Activated naive CD4-positive, alpha-beta T cell treated with anti-CD3 and anti-CD28 coated beads, Interleukin-2, amount 10 ng/mL, durations not matched to agents 7 days and 5 days (primary cell): ENCODE measurements around the gene ZDHHC14.
"Not testable (repeated sequence)": the region's sequence is repeated elsewhere in the genome, so short reads cannot be mapped to it uniquely, and the experiment has no call there.

Experiments
- CTCF ChIA-PET: fragments of 350-600 bp; sonication (Branson Sonifier 250); formaldehyde crosslinking; loops from one replicate; lab custom pipeline; 2021; ENCODE audit warnings: antibody characterized with exemption; lab: Charles Lee
- DNase-seq: peaks from one replicate; pipeline ENCODE4 v3.0.0-alpha.2; 2020
- H3K27ac Mint-ChIP-seq: one replicate; pipeline ENCODE4 v1.8.0; 2021; ENCODE audit warnings: mild to moderate bottlenecking, moderate library complexity, mixed read lengths
- H3K27me3 Mint-ChIP-seq: one replicate; pipeline ENCODE4 v1.8.0; 2021; ENCODE audit warnings: mild to moderate bottlenecking, mixed read lengths
- H3K36me3 Mint-ChIP-seq: one replicate; pipeline ENCODE4 v1.8.0; 2021; ENCODE audit warnings: mixed read lengths
- H3K4me1 Mint-ChIP-seq: one replicate; pipeline ENCODE4 v1.8.0; 2021; ENCODE audit warnings: mixed read lengths
- H3K4me3 Mint-ChIP-seq: one replicate; pipeline ENCODE4 v1.8.0; 2021; ENCODE audit warnings: mild to moderate bottlenecking, moderate library complexity, mixed read lengths
- H3K9me3 Mint-ChIP-seq: one replicate; pipeline ENCODE4 v1.8.0; 2021; ENCODE audit warnings: mixed read lengths

ZDHHC14 gene

GRCh38 chr6:157368359-157369049 is 12.5 kb upstream of the ZDHHC14 start:
- Mint-ChIP-seq H3K4me1 (peaks cover 19% of the 10 kb centered on the region), H3K27me3 (peaks cover 62% of the 10 kb centered on the region), H3K27ac (no peak overlapping the region), H3K36me3 (no peaks in the 10 kb centered on the region), H3K9me3 (no peaks in the 10 kb centered on the region), H3K4me3 (no peak overlapping the region)
- DNase-seq = no peak
- CTCF ChIA-PET = interaction anchor here (1.6 kb wide), 1 partner anchor 11 kb away, joined by 6 read pairs; no protein-coding TSS in a partner anchor

GRCh38 chr6:157370755-157371154 is 10.2 kb upstream of the ZDHHC14 start:
- Mint-ChIP-seq H3K36me3 (no peaks in the 10 kb centered on the region), H3K4me1 (peaks cover 19% of the 10 kb centered on the region), H3K4me3 (no peak overlapping the region), H3K9me3 (no peaks in the 10 kb centered on the region), H3K27ac (no peak overlapping the region), H3K27me3 (peaks cover 57% of the 10 kb centered on the region)
- CTCF ChIA-PET = no interaction called here
- no peak for DNase-seq

- no peak for DNase-seq
- Mint-ChIP-seq H3K27me3 (peaks cover 57% of the 10 kb centered on the region), H3K27ac (no peak overlapping the region)
Measured at GRCh38 chr6:157372501-157373280, 8.3 kb upstream of the ZDHHC14 start.

DNA sequence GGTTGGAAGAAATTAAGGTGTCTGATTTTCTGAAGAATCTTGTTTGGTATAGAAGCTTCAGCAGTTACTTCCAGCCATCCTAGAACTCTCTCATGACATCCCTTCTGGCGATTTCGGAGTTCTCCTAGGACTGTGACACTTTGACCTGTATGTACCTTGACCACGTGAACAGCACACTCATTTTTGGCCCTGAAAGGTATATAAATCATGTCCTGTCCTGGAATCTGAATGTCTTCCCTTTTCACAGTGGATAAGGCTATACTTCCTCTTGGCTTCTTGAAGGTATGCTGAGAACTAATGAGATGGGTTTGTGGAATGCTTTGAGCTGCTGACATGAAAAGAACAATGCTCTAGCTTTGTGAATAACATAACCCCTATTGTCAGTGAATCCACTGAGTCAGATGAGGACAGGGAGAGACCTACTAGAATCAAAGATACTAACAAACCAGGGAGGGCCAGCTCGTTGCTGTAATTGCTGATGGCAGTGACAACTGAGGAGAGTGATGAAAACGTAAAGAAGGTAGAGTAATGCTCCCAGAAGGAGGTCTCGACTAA is 6.0 kb upstream of the ZDHHC14 start:
- CTCF ChIA-PET = interaction anchor here (0.9 kb wide), 1 partner anchor 40 kb away, joined by 3 read pairs; no protein-coding TSS in a partner anchor
- DNase-seq = no peak
- H3K9me3 Mint-ChIP-seq = no peaks in the 10 kb centered on the region
- peaks cover 47% of the 10 kb centered on the region for H3K27me3 Mint-ChIP-seq
- peaks cover 11% of the 10 kb centered on the region for H3K4me1 Mint-ChIP-seq
- H3K27ac Mint-ChIP-seq = no peak overlapping the region
- no peak overlapping the region for H3K4me3 Mint-ChIP-seq
- no peaks in the 10 kb centered on the region for H3K36me3 Mint-ChIP-seq

More at GRCh38 chr6:157372501-157373280, 8.3 kb upstream of the ZDHHC14 start:
- no peak overlapping the region for H3K4me3 Mint-ChIP-seq
- H3K9me3 Mint-ChIP-seq = no peaks in the 10 kb centered on the region
- H3K36me3 Mint-ChIP-seq = no peaks in the 10 kb centered on the region
- CTCF ChIA-PET = interaction anchor here (1.1 kb wide), 1 partner anchor 12 kb away, joined by 3 read pairs; no protein-coding TSS in a partner anchor
- peaks cover 19% of the 10 kb centered on the region for H3K4me1 Mint-ChIP-seq

- CTCF ChIA-PET = no interaction called here
Measured at GRCh38 chr6:157376241-157376640, 4.7 kb upstream of the ZDHHC14 start.

DNA sequence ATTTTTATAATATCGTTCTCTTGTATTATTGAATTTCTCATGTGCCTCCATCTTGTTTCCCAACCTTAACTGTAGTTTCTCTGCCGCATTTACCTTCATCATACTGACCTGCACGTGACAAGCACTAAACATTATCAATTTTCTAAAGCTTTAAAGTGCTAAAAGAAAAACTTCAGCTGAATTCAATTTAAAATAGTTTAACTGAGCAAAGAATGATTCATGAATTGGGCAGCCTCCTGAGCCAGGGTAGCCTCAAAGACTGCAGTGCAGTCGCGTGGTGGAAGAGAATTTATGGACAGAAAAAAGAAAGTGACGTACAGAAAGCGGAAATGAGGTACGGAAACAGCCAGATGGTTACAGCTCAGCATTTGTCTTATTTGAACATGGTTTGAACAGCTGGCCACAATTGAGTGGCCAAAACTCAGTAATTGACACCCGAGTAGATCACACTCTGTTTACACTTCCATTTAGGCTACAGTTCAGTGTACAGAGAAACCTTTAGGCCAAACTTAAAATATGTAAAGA is 4.2 kb upstream of the ZDHHC14 start:
- DNase-seq = no peak
- H3K4me1 Mint-ChIP-seq = peaks cover 9% of the 10 kb centered on the region
- peaks cover 36% of the 10 kb centered on the region for H3K27me3 Mint-ChIP-seq
- CTCF ChIA-PET = no interaction called here
- H3K4me3 Mint-ChIP-seq = no peak overlapping the region
- H3K36me3 Mint-ChIP-seq = no peaks in the 10 kb centered on the region
- H3K9me3 Mint-ChIP-seq = no peaks in the 10 kb centered on the region
- H3K27ac Mint-ChIP-seq = no peak overlapping the region

More at GRCh38 chr6:157376241-157376640, 4.7 kb upstream of the ZDHHC14 start:
- no peaks in the 10 kb centered on the region for H3K36me3 Mint-ChIP-seq
- no peak overlapping the region for H3K27ac Mint-ChIP-seq
- peaks cover 9% of the 10 kb centered on the region for H3K4me1 Mint-ChIP-seq
- no peaks in the 10 kb centered on the region for H3K9me3 Mint-ChIP-seq
- peaks cover 36% of the 10 kb centered on the region for H3K27me3 Mint-ChIP-seq
- no peak overlapping the region for H3K4me3 Mint-ChIP-seq
- DNase-seq = no peak

DNA sequence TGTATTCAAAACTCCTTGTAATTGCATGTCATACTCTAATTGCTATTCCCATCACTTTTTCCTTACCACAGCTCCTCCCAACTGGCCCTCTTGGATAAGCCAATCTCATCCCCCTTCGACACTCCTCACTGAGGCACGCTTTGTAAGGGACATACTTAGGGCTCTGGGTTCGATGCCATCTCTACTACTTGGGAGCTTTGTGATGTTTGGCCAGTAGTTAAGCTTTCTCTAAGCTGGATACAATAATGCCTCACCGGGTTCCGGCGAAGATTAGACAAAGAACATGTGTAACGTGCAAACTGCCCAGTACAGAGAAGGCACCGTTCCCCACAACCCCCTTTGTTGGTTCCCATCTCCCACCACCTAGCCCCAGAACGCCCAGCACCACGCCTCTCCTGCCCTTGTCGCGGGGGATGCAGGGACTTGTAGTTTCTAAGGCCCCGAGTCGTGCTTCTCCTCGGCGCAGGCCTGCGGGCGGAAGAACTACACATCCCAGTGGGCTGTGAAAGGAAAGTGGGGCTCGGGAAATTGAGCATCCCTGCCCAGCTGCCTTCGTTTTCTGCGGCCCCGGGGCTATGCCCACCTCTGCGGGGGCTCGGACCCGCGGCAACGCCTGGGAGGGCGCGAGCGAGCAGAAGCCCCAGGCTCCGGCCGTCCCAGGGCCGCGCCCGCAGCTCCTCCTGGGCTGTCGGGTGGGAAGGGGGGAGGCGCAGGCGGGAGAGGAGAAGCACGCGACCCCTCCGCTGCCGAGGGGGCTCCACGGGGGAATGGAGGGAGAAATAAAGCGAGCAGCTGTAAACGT is 1.1 kb upstream of the ZDHHC14 start:
- H3K27me3 Mint-ChIP-seq = peaks cover 40% of the 10 kb centered on the region

DNA sequence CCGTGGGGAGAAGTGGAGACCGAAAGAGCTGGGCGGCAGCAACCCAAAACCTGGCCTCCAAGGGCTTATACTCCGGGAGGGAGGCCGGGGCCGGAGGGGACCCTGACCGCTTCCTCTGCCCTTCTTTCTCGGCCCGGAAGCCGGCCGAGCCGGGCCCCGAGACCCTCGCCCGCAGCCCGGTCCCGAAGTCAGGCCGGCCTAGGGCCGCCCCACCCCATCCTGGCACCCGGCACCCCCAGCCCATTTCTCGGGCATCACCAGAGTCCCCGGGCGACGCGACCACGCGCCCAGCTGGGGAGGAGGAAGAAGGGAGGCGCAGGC is 572 bp upstream of the ZDHHC14 start:
- peaks cover 40% of the 10 kb centered on the region for H3K27me3 Mint-ChIP-seq
- H3K36me3 Mint-ChIP-seq = peaks cover 2% of the 10 kb centered on the region
- CTCF ChIA-PET = interaction anchor here (0.9 to 2.0 kb wide), 3 partner anchors 11 to 57 kb away, joined by 3 to 6 read pairs (median 4); partner anchors contain the start of gene TMEM242
- peaks cover 21% of the 10 kb centered on the region for H3K4me1 Mint-ChIP-seq
- H3K27ac Mint-ChIP-seq = peak overlapping the region; percentile 84
- H3K9me3 Mint-ChIP-seq = no peaks in the 10 kb centered on the region
- no peak for DNase-seq
- peak overlapping the region; percentile 79 for H3K4me3 Mint-ChIP-seq

More for the DNA sequence above, 1.1 kb upstream of the ZDHHC14 start:
- CTCF ChIA-PET = interaction anchor here (0.9 to 2.0 kb wide), 3 partner anchors 11 to 57 kb away, joined by 3 to 6 read pairs (median 4); partner anchors contain the start of gene TMEM242
- H3K9me3 Mint-ChIP-seq = no peaks in the 10 kb centered on the region
- H3K4me1 Mint-ChIP-seq = peaks cover 20% of the 10 kb centered on the region
- peak overlapping the region; percentile 84 for H3K27ac Mint-ChIP-seq
- peak overlapping the region; percentile 79 for H3K4me3 Mint-ChIP-seq
- DNase-seq = peak; percentile 94
- peaks cover 2% of the 10 kb centered on the region for H3K36me3 Mint-ChIP-seq

DNA sequence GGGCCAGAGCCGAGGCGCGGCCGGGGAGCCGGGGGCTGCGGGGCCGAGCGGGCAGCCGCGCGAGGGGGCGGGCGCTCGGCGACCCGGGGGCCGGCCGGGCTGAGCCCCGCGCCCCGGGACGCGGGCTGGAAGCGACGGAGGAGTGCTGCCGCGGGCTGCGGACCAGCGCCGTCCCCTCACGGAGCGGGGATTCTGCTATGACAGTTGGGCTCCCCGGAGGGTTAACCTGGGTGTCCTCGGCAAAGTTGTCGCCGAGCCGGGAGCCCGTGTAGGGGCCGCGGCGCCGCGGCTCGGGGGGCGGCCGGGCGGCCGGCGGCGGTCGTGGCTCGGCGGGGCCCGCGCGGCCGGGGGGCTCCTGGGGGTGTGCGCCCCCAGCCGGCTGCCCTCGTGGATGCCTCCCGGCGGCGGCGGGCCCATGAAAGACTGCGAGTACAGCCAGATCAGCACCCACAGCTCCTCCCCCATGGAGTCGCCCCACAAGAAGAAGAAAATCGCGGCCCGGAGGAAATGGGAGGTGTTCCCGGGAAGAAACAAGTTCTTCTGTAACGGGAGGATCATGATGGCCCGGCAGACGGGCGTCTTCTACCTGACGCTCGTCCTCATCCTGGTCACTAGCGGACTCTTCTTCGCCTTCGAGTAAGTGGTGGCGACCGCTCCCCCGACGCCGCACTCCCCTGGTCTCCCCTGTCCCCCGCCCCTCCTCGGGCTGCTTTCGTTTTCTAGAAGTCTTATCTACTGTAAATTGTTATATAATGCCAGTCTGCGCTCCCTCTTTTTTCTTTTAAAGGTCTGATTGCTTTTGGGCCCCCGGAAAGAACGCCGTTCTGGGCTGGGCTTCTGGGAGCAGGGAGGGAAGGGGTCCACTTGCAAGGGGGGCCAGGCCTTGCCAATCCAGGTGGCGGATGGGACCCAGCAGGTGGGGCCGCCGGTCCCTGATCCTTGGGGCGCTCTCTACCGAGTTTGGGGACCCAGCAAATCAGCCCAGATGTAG is 936 bp downstream of the ZDHHC14 start:
- CTCF ChIA-PET = interaction anchor here (1.0 kb wide), 1 partner anchor 63 kb away, joined by 3 read pairs; no protein-coding TSS in a partner anchor
- no peaks in the 10 kb centered on the region for H3K9me3 Mint-ChIP-seq
- peaks cover 35% of the 10 kb centered on the region for H3K27me3 Mint-ChIP-seq
- H3K27ac Mint-ChIP-seq = peak overlapping the region; percentile 77
- peak; percentile 72 for DNase-seq
- peaks cover 25% of the 10 kb centered on the region for H3K4me1 Mint-ChIP-seq
- peaks cover 2% of the 10 kb centered on the region for H3K36me3 Mint-ChIP-seq
- H3K4me3 Mint-ChIP-seq = peak overlapping the region; percentile 82

GRCh38 chr6:157382821-157383220 is 1.8 kb downstream of the ZDHHC14 start:
- peak overlapping the region; percentile 82 for H3K4me3 Mint-ChIP-seq
- H3K27ac Mint-ChIP-seq = peak overlapping the region; percentile 77
- DNase-seq = no peak
- CTCF ChIA-PET = no interaction called here
- H3K27me3 Mint-ChIP-seq = peaks cover 33% of the 10 kb centered on the region
- H3K36me3 Mint-ChIP-seq = peaks cover 2% of the 10 kb centered on the region
- no peaks in the 10 kb centered on the region for H3K9me3 Mint-ChIP-seq
- H3K4me1 Mint-ChIP-seq = peaks cover 25% of the 10 kb centered on the region

- Mint-ChIP-seq H3K4me3 (peak overlapping the region; percentile 1), H3K9me3 (no peaks in the 10 kb centered on the region), H3K36me3 (peaks cover 4% of the 10 kb centered on the region), H3K4me1 (peaks cover 25% of the 10 kb centered on the region), H3K27ac (no peak overlapping the region), H3K27me3 (peaks cover 31% of the 10 kb centered on the region)
- no peak for DNase-seq
- CTCF ChIA-PET = no interaction called here
Measured at GRCh38 chr6:157383471-157383870, 2.5 kb downstream of the ZDHHC14 start.

DNA sequence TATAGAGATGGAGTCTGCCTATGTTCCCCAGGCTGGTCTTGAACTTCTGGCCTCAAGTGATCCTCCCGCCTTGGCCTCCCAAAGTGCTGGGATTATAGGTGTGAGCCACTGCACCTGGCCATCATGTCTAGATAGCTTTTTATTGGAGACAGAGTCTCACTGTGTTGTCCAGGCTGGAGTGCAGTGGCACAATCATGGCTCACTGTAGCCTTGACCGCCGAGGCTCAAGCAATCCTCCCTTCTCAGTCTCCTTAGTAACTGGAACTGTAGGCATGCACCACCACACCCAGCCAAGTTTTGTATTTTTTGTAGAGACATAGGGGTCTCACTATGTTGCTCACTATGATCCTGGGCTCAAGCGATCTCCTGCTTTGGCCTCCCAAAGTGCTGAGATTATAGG is 4.0 kb downstream of the ZDHHC14 start:
- Mint-ChIP-seq H3K27me3 (peaks cover 25% of the 10 kb centered on the region), H3K4me1 (peaks cover 15% of the 10 kb centered on the region)
- not testable (repeated sequence) for H3K36me3 Mint-ChIP-seq, H3K9me3 Mint-ChIP-seq, DNase-seq, H3K4me3 Mint-ChIP-seq, H3K27ac Mint-ChIP-seq
- CTCF ChIA-PET = interaction anchor here (1.2 to 1.4 kb wide), 3 partner anchors 13 to 142 kb away, joined by 3 to 4 read pairs (median 3); no protein-coding TSS in a partner anchor
